Liver (tissue), 3 donors: ENCODE data around the gene TTC7B.

Experiments used
- ATF3 ChIP-seq: IDR thresholded peaks from 2 replicates; pipeline ENCODE4 v1.6.1; 2016; ENCODE audit warnings: antibody characterized with exemption
- CTCF ChIP-seq: fragments of 150-350 bp; IDR thresholded peaks from 2 replicates; pipeline ENCODE4 v1.5.1; 2017; ENCODE audit warnings: improper control_type of control experiment, low read depth, low read length; ENCODE audit not compliant: missing input control
- EGR1 ChIP-seq, 2 donors: IDR thresholded peaks; 2 replicates each; pipeline ENCODE4 v1.6.1; 2016 to 2018; ENCODE audit warnings: antibody characterized with exemption in 2 of 2, low read depth in 2 of 2
- FOXA1 ChIP-seq: IDR thresholded peaks from 2 replicates; pipeline ENCODE4 v1.6.1; 2016; ENCODE audit warnings: antibody characterized with exemption
- FOXA2 ChIP-seq: IDR thresholded peaks from 2 replicates; pipeline ENCODE4 v1.6.1; 2016; ENCODE audit warnings: antibody characterized with exemption
- GABPA ChIP-seq, 2 donors: IDR thresholded peaks in 1 of 2; conservative IDR thresholded peaks in 1 of 2; 2 replicates each; pipeline ENCODE4 v1.6.1; 2016; ENCODE audit warnings: antibody characterized with exemption in 2 of 2, mild to moderate bottlenecking in 1 of 2, moderate library complexity in 1 of 2
- JUND ChIP-seq, 2 donors: IDR thresholded peaks; 2 replicates each; pipeline ENCODE4 v1.6.1; 2016; ENCODE audit warnings: antibody characterized with exemption in 2 of 2
- MAX ChIP-seq: IDR thresholded peaks from 2 replicates; pipeline ENCODE4 v1.6.1; 2016; ENCODE audit warnings: antibody characterized with exemption
- RAD21 ChIP-seq, 2 donors: IDR thresholded peaks; 2 replicates each; pipeline ENCODE4 v1.6.1; 2016; ENCODE audit warnings: antibody characterized with exemption in 2 of 2, mild to moderate bottlenecking in 2 of 2
- REST ChIP-seq: IDR thresholded peaks from 2 replicates; pipeline ENCODE4 v1.6.1; 2016; ENCODE audit warnings: antibody characterized with exemption, mild to moderate bottlenecking
- SP1 ChIP-seq: IDR thresholded peaks from 2 replicates; pipeline ENCODE4 v1.6.1; 2018; ENCODE audit warnings: antibody characterized with exemption, mild to moderate bottlenecking
- TAF1 ChIP-seq: conservative IDR thresholded peaks from 2 replicates; pipeline ENCODE4 v1.6.1; 2016; ENCODE audit warnings: antibody characterized with exemption, mild to moderate bottlenecking
- YY1 ChIP-seq: IDR thresholded peaks from 2 replicates; pipeline ENCODE4 v1.6.1; 2016; ENCODE audit warnings: antibody characterized with exemption, mild to moderate bottlenecking
- ZBTB33 ChIP-seq: IDR thresholded peaks from 2 replicates; pipeline ENCODE4 v1.6.1; 2016; ENCODE audit warnings: antibody characterized with exemption
- donor health status: healthy.
- donor health status: healthy.

- TF ChIP-seq GABPA (IDR thresholded peaks at IDR 0.05 in 1 of 2, conservative IDR thresholded peaks at IDR 0.05 in 1 of 2) (no peak), CTCF (no peak), JUND (IDR thresholded peaks at IDR 0.05) (no peak), MAX (no peak), EGR1 (IDR thresholded peaks at IDR 0.05; ENCODE audit: low read depth in 2 of 2) (no peak), ZBTB33 (no peak), RAD21 (IDR thresholded peaks at IDR 0.05) (no peak), ATF3 (no peak), FOXA2 (no peak), TAF1 (no peak), YY1 (no peak), FOXA1 (no peak), SP1 (no peak), REST (no peak)
Measured at GRCh38 chr14:90625445-90625844, 190.8 kb downstream of the TTC7B start.
